ENCODE results near the gene SPACA7. TPM values are rescaled to one million over a fixed set of nuclear protein-coding genes. Genes with fewer than 3 reads are reported as not detected.

Gene SPACA7
- total RNA-seq, 4 donors from 2014 or later: not detected

DNA sequence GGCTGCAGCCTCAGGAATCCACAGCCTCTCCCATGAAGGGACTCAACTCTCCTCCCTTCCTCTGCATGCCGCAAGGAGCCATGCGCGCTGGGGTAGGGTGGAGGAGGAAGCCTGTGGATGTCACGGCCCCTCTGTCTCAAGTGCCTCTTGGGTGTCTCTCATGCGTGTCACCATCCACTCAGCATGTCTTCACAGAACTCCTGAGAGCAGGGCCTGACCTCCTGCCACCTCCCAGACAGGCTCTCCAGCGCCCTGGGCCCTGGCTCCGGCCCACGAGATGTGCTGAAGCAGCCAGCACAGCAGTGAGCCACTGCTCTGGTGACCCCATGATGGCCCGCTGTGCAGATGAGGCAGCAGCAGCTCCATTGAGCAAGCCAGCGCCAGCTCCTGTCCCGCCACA lies 25.9 kb upstream of the SPACA7 start:
- Histone ChIP-seq H3K27me3 (no peaks in the 10 kb centered on the region), H3K4me1 (no peaks in the 10 kb centered on the region)

GRCh38 chr13:112351825-112352224 lies 24.3 kb upstream of the SPACA7 start:
- Histone ChIP-seq H3K4me3 (no peak overlapping the region), H3K27me3 (no peaks in the 10 kb centered on the region), H3K9me3 (no peaks in the 10 kb centered on the region), H3K4me1 (no peaks in the 10 kb centered on the region), H3K27ac (no peak overlapping the region), H3K36me3 (no peaks in the 10 kb centered on the region)
- no peak for DNase-seq
- TF ChIP-seq POLR2A (IDR thresholded peaks at IDR 0.05) (no peak), CTCF (IDR thresholded peaks at IDR 0.05) (no peak)

More for the DNA sequence above, 25.9 kb upstream of the SPACA7 start:
- no peaks in the 10 kb centered on the region for H3K36me3 ChIP-seq
- no peak for TF ChIP-seq CTCF (IDR thresholded peaks at IDR 0.05)
- no peak for TF ChIP-seq POLR2A (IDR thresholded peaks at IDR 0.05)
- no peaks in the 10 kb centered on the region for H3K9me3 ChIP-seq
- DNase-seq: no peak
- H3K4me3 ChIP-seq: no peak overlapping the region
- H3K27ac ChIP-seq: no peak overlapping the region

- no peak for DNase-seq
- Histone ChIP-seq H3K27ac (no peak overlapping the region), H3K27me3 (no peaks in the 10 kb centered on the region), H3K4me1 (no peaks in the 10 kb centered on the region), H3K9me3 (no peaks in the 10 kb centered on the region), H3K4me3 (no peak overlapping the region), H3K36me3 (no peaks in the 10 kb centered on the region)
- TF ChIP-seq POLR2A (IDR thresholded peaks at IDR 0.05): no peak
- no peak for TF ChIP-seq CTCF (IDR thresholded peaks at IDR 0.05)
Observed at GRCh38 chr13:112353856-112354255, 22.3 kb upstream of the SPACA7 start.

- TF ChIP-seq CTCF (IDR thresholded peaks at IDR 0.05): no peak
- TF ChIP-seq POLR2A (IDR thresholded peaks at IDR 0.05): no peak
- Histone ChIP-seq H3K27me3 (no peaks in the 10 kb centered on the region), H3K36me3 (no peaks in the 10 kb centered on the region), H3K27ac (no peak overlapping the region), H3K4me3 (no peak overlapping the region), H3K4me1 (no peaks in the 10 kb centered on the region), H3K9me3 (no peaks in the 10 kb centered on the region)
- DNase-seq: no peak
Observed at GRCh38 chr13:112354330-112355273, 21.6 kb upstream of the SPACA7 start.

DNA sequence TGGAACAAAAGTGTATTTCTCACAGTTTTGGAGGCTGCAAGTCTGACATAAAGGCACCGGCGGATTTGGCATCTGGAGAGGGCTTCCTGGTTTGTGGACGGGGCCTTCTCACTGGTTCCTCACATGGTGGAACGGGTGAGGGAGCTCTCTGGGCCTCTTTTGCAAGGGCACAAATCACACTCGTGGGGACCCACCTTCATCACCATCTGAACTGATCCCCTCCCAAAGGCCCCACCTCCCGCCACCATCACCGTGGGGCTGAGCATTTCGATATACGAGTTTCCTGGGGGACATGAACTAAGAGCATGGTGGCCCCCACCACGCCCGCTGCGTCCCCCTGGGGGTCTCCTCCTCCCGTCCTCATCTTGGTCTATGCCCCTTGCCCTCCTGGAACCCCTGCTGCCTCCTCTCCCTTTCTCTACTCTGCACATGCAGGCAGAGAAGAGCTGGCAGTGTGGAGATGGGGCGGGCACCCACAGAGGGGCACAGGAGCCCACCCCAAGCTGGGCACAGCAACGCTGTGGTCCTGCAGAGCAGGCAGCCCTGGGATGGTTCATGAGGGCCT lies 20.8 kb upstream of the SPACA7 start:
- Histone ChIP-seq H3K9me3 (peaks cover 0 to 5% (median 0%) of the 10 kb centered on the region in 4 donors), H3K4me3 (no peak overlapping the region), H3K27me3 (no peaks in the 10 kb centered on the region), H3K36me3 (no peaks in the 10 kb centered on the region), H3K4me1 (no peaks in the 10 kb centered on the region), H3K27ac (no peak overlapping the region)
- TF ChIP-seq POLR2A (IDR thresholded peaks at IDR 0.05): no peak
- TF ChIP-seq CTCF (IDR thresholded peaks at IDR 0.05): no peak
- DNase-seq: no peak
